ENCODE measurements around the gene CYTH3. TPM values are rescaled to one million over a fixed set of nuclear protein-coding genes. Genes with fewer than 3 reads are reported as not detected.

The CYTH3 gene
- total and polyA plus RNA-seq, 2 of the 4 experiments (the other 2 are of a cell fraction): 14.2 to 34.8 TPM

DNA sequence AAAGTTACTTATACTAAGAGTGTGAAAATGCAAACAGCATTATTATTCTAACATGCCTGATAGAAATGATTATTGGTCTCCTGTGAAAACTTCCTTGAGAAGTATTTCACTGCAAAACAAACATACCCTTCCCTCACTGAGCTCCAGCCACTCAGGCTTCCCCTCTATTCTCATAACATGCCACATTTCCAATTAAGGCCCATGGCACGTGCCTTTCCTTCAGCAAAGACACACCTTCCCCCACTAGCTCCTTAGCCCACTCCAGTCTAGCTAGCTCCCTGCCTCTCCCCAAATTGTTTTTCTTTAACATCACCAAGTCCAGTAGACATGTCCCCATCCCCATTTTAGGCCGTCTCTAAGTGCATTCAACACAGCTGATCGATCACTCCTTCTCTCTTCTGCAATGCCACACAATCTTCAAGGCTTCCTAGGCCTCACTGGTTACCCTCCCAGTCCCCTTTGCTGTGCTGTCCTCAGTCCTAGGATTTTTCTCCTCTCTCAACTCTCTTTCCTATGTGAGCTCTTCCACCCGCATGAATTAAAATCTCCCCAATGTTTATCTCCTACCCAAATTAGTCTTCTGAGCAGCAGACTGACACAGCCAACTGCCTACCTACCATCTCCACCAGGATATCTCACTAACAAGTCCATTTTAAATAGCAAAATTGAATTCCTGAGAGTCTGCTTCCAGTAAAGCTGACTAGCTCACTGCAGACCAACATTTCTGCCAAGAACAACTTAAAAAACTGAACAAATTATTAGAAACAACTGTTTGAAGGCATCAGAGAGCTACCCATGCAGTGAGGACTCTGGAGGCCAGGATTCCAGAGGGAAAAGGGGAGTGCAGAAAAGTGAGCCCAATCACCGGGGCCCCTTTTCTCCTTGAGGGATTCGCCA, 11.9 kb downstream of the CYTH3 start (continued):
- no peak for TF ChIP-seq CHD1 (IDR thresholded peaks at IDR 0.05; ENCODE audit: low read depth, low read length)

DNA sequence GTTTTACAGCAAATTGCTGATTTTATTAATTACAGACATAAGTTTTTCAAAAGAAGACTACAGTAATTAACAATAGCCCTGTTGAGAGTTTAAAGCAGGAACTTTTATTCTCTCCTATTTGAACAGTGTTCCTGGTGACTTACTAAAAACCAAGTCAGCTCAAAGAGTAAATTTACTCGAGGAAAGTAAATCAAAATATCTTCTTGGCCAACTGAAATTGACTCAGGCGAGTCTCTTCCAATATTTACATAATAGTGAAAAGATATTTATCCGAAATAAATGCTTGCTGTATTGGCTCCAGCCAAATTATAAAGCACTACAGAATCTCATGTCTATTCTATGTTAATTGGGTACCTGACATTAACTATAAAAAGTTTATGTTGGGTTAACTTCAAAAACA, 13.2 kb downstream of the CYTH3 start:
- Histone ChIP-seq H2AFZ (replicated peaks; ENCODE audit: low read length, poor library complexity) (no peak overlapping the region), H2BK5ac (ENCODE audit: low read depth, low read length, poor library complexity, severe bottlenecking) (peak overlapping the region; percentile 22), H2BK15ac (ENCODE audit: low read depth, low read length) (no peak overlapping the region), H3K4me1 (ENCODE audit: control insufficient read depth, insufficient read depth, low read length) (peaks cover 26% of the 10 kb centered on the region), H3K27ac (ENCODE audit: insufficient read depth, low read length) (no peak overlapping the region), H4K5ac (ENCODE audit: low read depth, low read length) (no peak overlapping the region), H3K9ac (ENCODE audit: low read depth, low read length) (no peak overlapping the region), H3K9me3 (ENCODE audit: control insufficient read depth, insufficient read depth, low read length) (no peaks in the 10 kb centered on the region), H3K79me1 (ENCODE audit: low read depth in 1 of 2, low read length in 2 of 2) (peaks cover 23 to 77% of the 10 kb centered on the region in 2 experiments), H2BK20ac (ENCODE audit: low read depth, low read length) (no peak overlapping the region), H2BK120ac (ENCODE audit: low read depth, low read length) (no peak overlapping the region), H4K91ac (ENCODE audit: insufficient read depth, low read depth, low read length) (no peak overlapping the region), H2AK5ac (ENCODE audit: low read depth, low read length) (no peak overlapping the region), H4K20me1 (ENCODE audit: insufficient read depth, low read length) (peaks cover 59% of the 10 kb centered on the region), H3K23ac (ENCODE audit: low read depth, low read length) (peak overlapping the region; percentile 71; the same call in 1 of the 2 replicates), H3K14ac (replicated peaks; ENCODE audit: low read depth, low read length) (0 out of 2 replicates have a peak overlapping the region, but pooled peaks have one; percentile 43), H3K18ac (ENCODE audit: low read depth, low read length) (no peak overlapping the region), H3K56ac (ENCODE audit: extremely low read depth, insufficient read depth, low read length) (no peak overlapping the region), H3K4ac (ENCODE audit: low read depth, low read length) (no peak overlapping the region), H2AK9ac (replicated peaks; ENCODE audit: low read depth, low read length, poor library complexity) (no peak overlapping the region), H3K4me2 (ENCODE audit: low read depth, low read length) (peak overlapping the region; percentile 62), H3K9me1 (ENCODE audit: insufficient read depth, low read length) (peaks cover 25% of the 10 kb centered on the region), H4K8ac (ENCODE audit: low read depth in 2 of 2, low read length in 2 of 2) (no peak overlapping the region), H3K27me3 (ENCODE audit: control insufficient read depth, insufficient read depth, low read length) (no peaks in the 10 kb centered on the region), H3K4me3 (ENCODE audit: insufficient read depth, low read depth, low read length) (no peak overlapping the region), H3K36me3 (ENCODE audit: control insufficient read depth, insufficient read depth, low read length) (no peaks in the 10 kb centered on the region)
- ATAC-seq (ENCODE audit: low read depth) (no peak), DNase-seq (no peak)
- WGBS, 2 experiments (ENCODE audit: extremely low coverage in 2 of 2, insufficient read length in 1 of 2): no CpG with 5 or more reads among the region's 3 CpGs
- dilution Hi-C loops (cut with HindIII; ENCODE audit: low sequenced_read_pairs, unreplicated experiment) (no loop called here), intact Hi-C loops (cut with micrococcal nuclease) (no loop called here), in situ Hi-C loops (cut with MboI; ENCODE audit: low sequenced_read_pairs) (no loop called here)
- ChIA-PET POLR2A (ENCODE audit: unreplicated experiment) (no interaction called here), CTCF (no interaction called here)
- no TSS peak for BruUV-seq (replicated peaks)
- TF ChIP-seq RFX5 (IDR thresholded peaks at IDR 0.05; ENCODE audit: low read depth, low read length): no peak
- TF ChIP-seq POLR2A (IDR thresholded peaks at IDR 0.05; ENCODE audit: low read depth, low read length): no peak
- no peak for TF ChIP-seq NFE2L2 (IDR thresholded peaks at IDR 0.05; ENCODE audit: low read depth, low read length)
- TF ChIP-seq MXI1 (IDR thresholded peaks at IDR 0.05; ENCODE audit: borderline replicate concordance, low read depth, low read length): no peak
- no peak for TF ChIP-seq RAD21 (IDR thresholded peaks at IDR 0.05; ENCODE audit: low read length)
- TF ChIP-seq CEBPB (IDR thresholded peaks at IDR 0.05; ENCODE audit: low read depth, low read length): no peak
- TF ChIP-seq BHLHE40 (IDR thresholded peaks at IDR 0.05; ENCODE audit: low read depth, low read length): no peak
- TF ChIP-seq CHD1 (IDR thresholded peaks at IDR 0.05; ENCODE audit: low read depth, low read length): no peak
- TF ChIP-seq SMC3 (IDR thresholded peaks at IDR 0.05; ENCODE audit: low read depth, low read length): no peak
